ENCODE measurements around the gene ADK. TPM values are rescaled to one million over a fixed set of nuclear protein-coding genes. Genes with fewer than 3 reads are reported as not detected.

Gene ADK
- total and polyA plus RNA-seq, 4 donors, result 12.6 to 21.1 (median 16.1) TPM

GRCh38 chr10:74244097-74244685 lies 93.2 kb downstream of the ADK start:
- H3K27me3 ChIP-seq (ENCODE audit: control insufficient read depth in 1 of 2, insufficient read depth in 2 of 2, low read length in 1 of 2), result no peaks in the 10 kb centered on the region
- H3K27ac ChIP-seq (ENCODE audit: low read depth in 1 of 2, low read length in 2 of 2), result no peak overlapping the region
- no peaks in the 10 kb centered on the region for H3K4me1 ChIP-seq (ENCODE audit: control insufficient read depth in 1 of 2, insufficient read depth in 2 of 2, low read length in 2 of 2)
- ATAC-seq (ENCODE audit: low FRiP score), result no peak
- DNase-seq, result no peak
- no peaks in the 10 kb centered on the region for H3K36me3 ChIP-seq (ENCODE audit: control insufficient read depth in 1 of 2, insufficient read depth in 2 of 2, low read length in 1 of 2)
- 1 to 3% methylated on average over 3 of the region's 3 CpGs for WGBS, 2 donors
- intact Hi-C loops (cut with DNase I), result loop anchor here (5.0 to 10.0 kb wide), 3 partner anchors 781 to 993 kb away; partner anchors contain the start of gene COMTD1 (in 1 of the 2)
- H3K4me3 ChIP-seq (ENCODE audit: low read length in 2 of 2), result no peak overlapping the region
- no peaks in the 10 kb centered on the region for H3K9me3 ChIP-seq (ENCODE audit: control insufficient read depth, low read length)

- 85 to 88% methylated on average over 2 of the region's 2 CpGs for WGBS, 2 donors
- DNase-seq, result no peak
- H3K4me1 ChIP-seq (ENCODE audit: control insufficient read depth in 1 of 2, insufficient read depth in 2 of 2, low read length in 2 of 2), result no peaks in the 10 kb centered on the region
- no peak for ATAC-seq (ENCODE audit: low FRiP score)
- H3K9me3 ChIP-seq (ENCODE audit: control insufficient read depth, low read length), result no peaks in the 10 kb centered on the region
- no peak overlapping the region for H3K4me3 ChIP-seq (ENCODE audit: low read length in 2 of 2)
- no peaks in the 10 kb centered on the region for H3K36me3 ChIP-seq (ENCODE audit: control insufficient read depth in 1 of 2, insufficient read depth in 2 of 2, low read length in 1 of 2)
- no peaks in the 10 kb centered on the region for H3K27me3 ChIP-seq (ENCODE audit: control insufficient read depth in 1 of 2, insufficient read depth in 2 of 2, low read length in 1 of 2)
- intact Hi-C loops (cut with DNase I), result loop anchor here (5.0 to 10.0 kb wide), 3 partner anchors 780 to 992 kb away; partner anchors contain the start of gene COMTD1 (in 2 of the 2)
- no peak overlapping the region for H3K27ac ChIP-seq (ENCODE audit: low read depth in 1 of 2, low read length in 2 of 2)
Measured at GRCh38 chr10:74244807-74245206, 93.8 kb downstream of the ADK start.

GRCh38 chr10:74246495-74246894 lies 95.5 kb downstream of the ADK start:
- ATAC-seq (ENCODE audit: low FRiP score) (no peak), DNase-seq (no peak)
- Histone ChIP-seq H3K9me3 (ENCODE audit: control insufficient read depth, low read length) (no peaks in the 10 kb centered on the region), H3K4me1 (ENCODE audit: control insufficient read depth in 1 of 2, insufficient read depth in 2 of 2, low read length in 2 of 2) (no peaks in the 10 kb centered on the region), H3K27ac (ENCODE audit: low read depth in 1 of 2, low read length in 2 of 2) (no peak overlapping the region), H3K27me3 (ENCODE audit: control insufficient read depth in 1 of 2, insufficient read depth in 2 of 2, low read length in 1 of 2) (no peaks in the 10 kb centered on the region), H3K4me3 (ENCODE audit: low read length in 2 of 2) (no peak overlapping the region), H3K36me3 (ENCODE audit: control insufficient read depth in 1 of 2, insufficient read depth in 2 of 2, low read length in 1 of 2) (no peaks in the 10 kb centered on the region)
- intact Hi-C loops (cut with DNase I), result loop anchor here (5.0 to 10.0 kb wide), 2 partner anchors 778 to 991 kb away; partner anchors contain the start of gene COMTD1 (in 1 of the 2)

GRCh38 chr10:74249865-74250264 lies 98.8 kb downstream of the ADK start:
- intact Hi-C loops (cut with DNase I), result loop anchor here (5.0 to 10.0 kb wide), 2 partner anchors 775 to 987 kb away; partner anchors contain the start of gene COMTD1 (in 1 of the 2)
- no peaks in the 10 kb centered on the region for H3K4me1 ChIP-seq (ENCODE audit: control insufficient read depth in 1 of 2, insufficient read depth in 2 of 2, low read length in 2 of 2)
- no peaks in the 10 kb centered on the region for H3K9me3 ChIP-seq (ENCODE audit: control insufficient read depth, low read length)
- H3K27ac ChIP-seq (ENCODE audit: low read depth in 1 of 2, low read length in 2 of 2), result no peak overlapping the region
- no peak for ATAC-seq (ENCODE audit: low FRiP score)
- DNase-seq, result no peak
- WGBS, 2 donors, result 95 to 97% methylated on average over 1 of the region's 1 CpG
- H3K4me3 ChIP-seq (ENCODE audit: low read length in 2 of 2), result no peak overlapping the region
- H3K36me3 ChIP-seq (ENCODE audit: control insufficient read depth in 1 of 2, insufficient read depth in 2 of 2, low read length in 1 of 2), result no peaks in the 10 kb centered on the region
- H3K27me3 ChIP-seq (ENCODE audit: control insufficient read depth in 1 of 2, insufficient read depth in 2 of 2, low read length in 1 of 2), result no peaks in the 10 kb centered on the region

- Histone ChIP-seq H3K4me3 (ENCODE audit: low read length in 2 of 2) (no peak overlapping the region), H3K36me3 (ENCODE audit: control insufficient read depth in 1 of 2, insufficient read depth in 2 of 2, low read length in 1 of 2) (no peaks in the 10 kb centered on the region), H3K27ac (ENCODE audit: low read depth in 1 of 2, low read length in 2 of 2) (no peak overlapping the region), H3K4me1 (ENCODE audit: control insufficient read depth in 1 of 2, insufficient read depth in 2 of 2, low read length in 2 of 2) (peaks cover 0 to under 1% of the 10 kb centered on the region in 2 donors), H3K27me3 (ENCODE audit: control insufficient read depth in 1 of 2, insufficient read depth in 2 of 2, low read length in 1 of 2) (no peaks in the 10 kb centered on the region), H3K9me3 (ENCODE audit: control insufficient read depth, low read length) (no peaks in the 10 kb centered on the region)
- ATAC-seq (ENCODE audit: low FRiP score) (no peak), DNase-seq (no peak)
- intact Hi-C loops (cut with DNase I), result no loop called here
Measured at GRCh38 chr10:74255214-74255613, 104.2 kb downstream of the ADK start.

GRCh38 chr10:74255888-74256357 lies 104.9 kb downstream of the ADK start:
- H3K9me3 ChIP-seq (ENCODE audit: control insufficient read depth, low read length), result no peaks in the 10 kb centered on the region
- H3K27ac ChIP-seq (ENCODE audit: low read depth in 1 of 2, low read length in 2 of 2), result no peak overlapping the region
- peaks cover 0 to 2% of the 10 kb centered on the region in 2 donors for H3K4me1 ChIP-seq (ENCODE audit: control insufficient read depth in 1 of 2, insufficient read depth in 2 of 2, low read length in 2 of 2)
- intact Hi-C loops (cut with DNase I), result no loop called here
- no peaks in the 10 kb centered on the region for H3K27me3 ChIP-seq (ENCODE audit: control insufficient read depth in 1 of 2, insufficient read depth in 2 of 2, low read length in 1 of 2)
- DNase-seq, result no peak
- ATAC-seq (ENCODE audit: low FRiP score), result no peak
- H3K4me3 ChIP-seq (ENCODE audit: low read length in 2 of 2), result no peak overlapping the region
- 89 to 92% methylated on average over 4 of the region's 4 CpGs for WGBS, 2 donors
- H3K36me3 ChIP-seq (ENCODE audit: control insufficient read depth in 1 of 2, insufficient read depth in 2 of 2, low read length in 1 of 2), result no peaks in the 10 kb centered on the region

GRCh38 chr10:74262856-74263255 lies 111.8 kb downstream of the ADK start:
- WGBS, 2 donors, result 94 to 97% methylated on average over 2 of the region's 2 CpGs
- DNase-seq (no peak), ATAC-seq (ENCODE audit: low FRiP score) (no peak)
- Histone ChIP-seq H3K27me3 (ENCODE audit: control insufficient read depth in 1 of 2, insufficient read depth in 2 of 2, low read length in 1 of 2) (no peaks in the 10 kb centered on the region), H3K4me1 (ENCODE audit: control insufficient read depth in 1 of 2, insufficient read depth in 2 of 2, low read length in 2 of 2) (peaks cover 0 to 2% of the 10 kb centered on the region in 2 donors), H3K27ac (ENCODE audit: low read depth in 1 of 2, low read length in 2 of 2) (no peak overlapping the region), H3K4me3 (ENCODE audit: low read length in 2 of 2) (no peak overlapping the region), H3K36me3 (ENCODE audit: control insufficient read depth in 1 of 2, insufficient read depth in 2 of 2, low read length in 1 of 2) (no peaks in the 10 kb centered on the region), H3K9me3 (ENCODE audit: control insufficient read depth, low read length) (no peaks in the 10 kb centered on the region)
- intact Hi-C loops (cut with DNase I), result loop anchor here (5.0 to 10.0 kb wide), 2 partner anchors 562 to 834 kb away; partner anchors contain the start of gene KAT6B (in 2 of the 2)

- Histone ChIP-seq H3K4me1 (ENCODE audit: control insufficient read depth in 1 of 2, insufficient read depth in 2 of 2, low read length in 2 of 2) (peaks cover 0 to 2% of the 10 kb centered on the region in 2 donors), H3K27me3 (ENCODE audit: control insufficient read depth in 1 of 2, insufficient read depth in 2 of 2, low read length in 1 of 2) (no peaks in the 10 kb centered on the region), H3K4me3 (ENCODE audit: low read length in 2 of 2) (no peak overlapping the region), H3K27ac (ENCODE audit: low read depth in 1 of 2, low read length in 2 of 2) (no peak overlapping the region), H3K9me3 (ENCODE audit: control insufficient read depth, low read length) (no peaks in the 10 kb centered on the region), H3K36me3 (ENCODE audit: control insufficient read depth in 1 of 2, insufficient read depth in 2 of 2, low read length in 1 of 2) (no peaks in the 10 kb centered on the region)
- DNase-seq (no peak), ATAC-seq (ENCODE audit: low FRiP score) (no peak)
- intact Hi-C loops (cut with DNase I), result loop anchor here (5.0 to 10.0 kb wide), 2 partner anchors 561 to 833 kb away; partner anchors contain the start of gene KAT6B (in 2 of the 2)
Measured at GRCh38 chr10:74263996-74264395, 113.0 kb downstream of the ADK start.

GRCh38 chr10:74272288-74272687 lies 121.3 kb downstream of the ADK start:
- H3K27me3 ChIP-seq (ENCODE audit: control insufficient read depth in 1 of 2, insufficient read depth in 2 of 2, low read length in 1 of 2), result no peaks in the 10 kb centered on the region
- DNase-seq (no peak), ATAC-seq (ENCODE audit: low FRiP score) (no peak)
- H3K36me3 ChIP-seq (ENCODE audit: control insufficient read depth in 1 of 2, insufficient read depth in 2 of 2, low read length in 1 of 2), result no peaks in the 10 kb centered on the region
- no peak overlapping the region for H3K4me3 ChIP-seq (ENCODE audit: low read length in 2 of 2)
- intact Hi-C loops (cut with DNase I), result no loop called here
- no peak overlapping the region for H3K27ac ChIP-seq (ENCODE audit: low read depth in 1 of 2, low read length in 2 of 2)
- no peaks in the 10 kb centered on the region for H3K9me3 ChIP-seq (ENCODE audit: control insufficient read depth, low read length)
- 98 to 99% methylated on average over 3 of the region's 3 CpGs for WGBS, 2 donors
- peaks cover 2 to 4% of the 10 kb centered on the region in 2 donors for H3K4me1 ChIP-seq (ENCODE audit: control insufficient read depth in 1 of 2, insufficient read depth in 2 of 2, low read length in 2 of 2)

Measured in aorta (tissue), 5 donors.